ENCODE data around the gene GPR35. TPM values are rescaled to one million over a fixed set of nuclear protein-coding genes. Genes with fewer than 3 reads are reported as not detected.
A peak's percentile ranks its signal among the peaks of the same experiment; 100 is the strongest.

The GPR35 gene
- total RNA-seq, 4 donors from 2014 or later, result 61.1 to 341 (median 261) TPM

DNA sequence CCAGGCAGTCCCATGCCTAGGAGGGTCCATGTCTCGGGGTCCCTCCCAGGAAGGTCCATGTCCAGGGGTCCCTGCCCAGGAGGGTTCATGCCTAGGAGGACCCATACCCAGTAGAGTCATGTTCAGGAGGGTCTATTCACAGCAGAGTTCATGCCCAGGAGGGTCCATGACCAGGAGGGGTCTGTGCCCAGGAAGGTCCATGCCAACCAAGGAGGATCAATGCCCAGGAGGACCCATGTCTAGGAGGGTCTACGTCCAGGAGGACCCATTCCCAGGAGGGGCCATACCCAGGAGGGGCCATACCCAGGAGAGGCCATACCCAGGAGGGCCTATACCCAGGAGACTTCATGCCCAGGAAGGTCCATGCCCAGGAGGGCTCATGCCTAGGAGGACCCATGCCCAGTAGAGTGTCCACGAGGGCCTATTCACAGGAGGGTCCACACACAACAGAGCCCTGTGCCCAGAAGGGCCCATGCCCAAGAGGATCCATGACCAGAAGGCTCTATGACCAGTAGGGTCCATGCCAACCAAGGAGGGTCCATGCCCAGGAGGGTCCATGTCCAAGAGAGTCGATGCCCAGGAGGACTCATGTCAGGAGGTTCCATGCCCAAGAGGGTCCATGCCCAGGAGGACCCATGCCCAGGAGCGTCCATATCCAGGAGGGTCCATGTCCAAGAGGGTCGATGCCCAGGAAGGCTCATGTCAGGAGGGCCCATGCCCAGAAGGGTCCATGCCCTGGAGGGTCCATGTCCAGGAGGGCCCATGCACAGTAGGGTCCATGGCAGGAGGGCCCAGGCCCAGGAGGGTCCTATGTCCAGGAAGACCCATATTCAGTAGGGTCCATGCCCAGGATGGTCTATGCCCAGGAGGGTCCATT lies 10.1 kb downstream of the GPR35 start:
- Histone ChIP-seq H3K36me3 (peaks cover 0 to 15% (median 0%) of the 10 kb centered on the region in 3 donors), H3K9me3 (peaks cover 0 to 10% (median 0%) of the 10 kb centered on the region in 4 donors), H3K27me3 (no peaks in the 10 kb centered on the region), H3K27ac (no peak overlapping the region), H3K4me1 (no peaks in the 10 kb centered on the region), H3K4me3 (no peak overlapping the region)
- peak in 1 of 3 donors; percentile 33 for DNase-seq
- no peak for TF ChIP-seq POLR2A (IDR thresholded peaks at IDR 0.05)
- TF ChIP-seq, protein P1, sequence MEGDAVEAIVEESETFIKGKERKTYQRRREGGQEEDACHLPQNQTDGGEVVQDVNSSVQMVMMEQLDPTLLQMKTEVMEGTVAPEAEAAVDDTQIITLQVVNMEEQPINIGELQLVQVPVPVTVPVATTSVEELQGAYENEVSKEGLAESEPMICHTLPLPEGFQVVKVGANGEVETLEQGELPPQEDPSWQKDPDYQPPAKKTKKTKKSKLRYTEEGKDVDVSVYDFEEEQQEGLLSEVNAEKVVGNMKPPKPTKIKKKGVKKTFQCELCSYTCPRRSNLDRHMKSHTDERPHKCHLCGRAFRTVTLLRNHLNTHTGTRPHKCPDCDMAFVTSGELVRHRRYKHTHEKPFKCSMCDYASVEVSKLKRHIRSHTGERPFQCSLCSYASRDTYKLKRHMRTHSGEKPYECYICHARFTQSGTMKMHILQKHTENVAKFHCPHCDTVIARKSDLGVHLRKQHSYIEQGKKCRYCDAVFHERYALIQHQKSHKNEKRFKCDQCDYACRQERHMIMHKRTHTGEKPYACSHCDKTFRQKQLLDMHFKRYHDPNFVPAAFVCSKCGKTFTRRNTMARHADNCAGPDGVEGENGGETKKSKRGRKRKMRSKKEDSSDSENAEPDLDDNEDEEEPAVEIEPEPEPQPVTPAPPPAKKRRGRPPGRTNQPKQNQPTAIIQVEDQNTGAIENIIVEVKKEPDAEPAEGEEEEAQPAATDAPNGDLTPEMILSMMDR (IDR thresholded peaks at IDR 0.05), result no peak

DNA sequence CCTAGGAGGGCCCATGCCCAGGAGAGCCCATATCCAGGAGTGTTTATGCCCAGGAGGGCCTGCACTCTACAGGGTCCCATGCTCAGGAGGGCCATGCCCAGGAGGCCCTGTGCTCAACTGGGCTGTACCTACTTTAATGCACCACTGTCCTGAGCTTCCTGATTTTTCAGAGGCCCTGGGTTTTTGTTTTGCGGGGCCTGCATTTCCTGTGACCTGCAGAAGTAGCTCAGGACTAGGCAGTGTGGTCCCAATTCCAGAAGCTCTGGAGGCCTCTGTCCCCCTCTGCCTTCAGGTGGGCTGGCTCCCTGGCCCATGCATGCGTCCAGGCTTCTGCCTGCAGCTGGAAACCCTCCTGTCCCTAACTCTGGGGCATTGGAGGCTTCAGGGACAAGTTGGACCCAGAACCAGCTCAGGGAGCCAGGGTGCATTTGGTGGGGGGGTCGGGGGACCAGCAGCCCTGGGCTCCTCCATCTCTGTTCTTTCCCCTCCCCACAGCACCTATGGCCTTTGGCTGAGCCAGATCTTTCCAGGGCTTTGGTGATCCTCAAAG lies 10.8 kb downstream of the GPR35 start:
- Histone ChIP-seq H3K4me1 (no peaks in the 10 kb centered on the region), H3K27me3 (no peaks in the 10 kb centered on the region), H3K36me3 (peaks cover 0 to 8% (median 0%) of the 10 kb centered on the region in 3 donors), H3K4me3 (no peak overlapping the region), H3K27ac (no peak overlapping the region), H3K9me3 (peaks cover 0 to 10% (median 0%) of the 10 kb centered on the region in 4 donors)
- peak in 1 of 3 donors; percentile 32 for DNase-seq
- no peak for TF ChIP-seq POLR2A (IDR thresholded peaks at IDR 0.05)
- TF ChIP-seq, protein P1 (IDR thresholded peaks at IDR 0.05), result no peak

DNA sequence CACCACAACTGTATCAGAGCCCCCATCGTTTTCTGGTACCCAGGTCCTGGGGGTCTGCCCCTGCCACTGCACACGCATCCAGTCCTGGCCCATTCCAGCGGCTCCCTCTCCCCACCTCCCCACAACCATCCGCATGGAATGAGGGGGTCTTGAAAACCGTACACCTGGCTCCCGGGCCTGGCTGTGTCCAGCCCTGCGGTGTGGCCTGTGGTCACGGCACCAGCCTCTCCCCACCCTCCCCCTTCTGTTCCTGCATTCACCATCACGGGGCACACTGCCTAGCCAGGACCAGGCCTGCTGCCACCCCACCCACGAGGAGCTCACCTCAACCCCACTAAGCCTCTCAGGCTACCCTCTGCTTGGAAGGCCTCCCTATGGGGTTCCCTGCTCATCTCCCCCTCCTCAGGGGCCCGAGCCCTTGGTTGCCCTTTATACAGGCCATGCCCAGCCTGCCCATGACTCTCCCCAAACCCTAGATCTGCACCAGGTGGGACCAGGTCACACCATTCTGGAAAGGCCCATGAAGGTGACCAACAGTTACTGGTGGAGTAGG lies 11.4 kb downstream of the GPR35 start:
- Histone ChIP-seq H3K36me3 (peaks cover 0 to 4% (median 0%) of the 10 kb centered on the region in 3 donors), H3K4me1 (no peaks in the 10 kb centered on the region), H3K27ac (no peak overlapping the region), H3K4me3 (no peak overlapping the region), H3K9me3 (peaks cover 0 to 10% (median 0%) of the 10 kb centered on the region in 4 donors), H3K27me3 (no peaks in the 10 kb centered on the region)
- DNase-seq, result no peak
- TF ChIP-seq POLR2A (IDR thresholded peaks at IDR 0.05), result no peak
- TF ChIP-seq, protein P1 (IDR thresholded peaks at IDR 0.05), result no peak

DNA sequence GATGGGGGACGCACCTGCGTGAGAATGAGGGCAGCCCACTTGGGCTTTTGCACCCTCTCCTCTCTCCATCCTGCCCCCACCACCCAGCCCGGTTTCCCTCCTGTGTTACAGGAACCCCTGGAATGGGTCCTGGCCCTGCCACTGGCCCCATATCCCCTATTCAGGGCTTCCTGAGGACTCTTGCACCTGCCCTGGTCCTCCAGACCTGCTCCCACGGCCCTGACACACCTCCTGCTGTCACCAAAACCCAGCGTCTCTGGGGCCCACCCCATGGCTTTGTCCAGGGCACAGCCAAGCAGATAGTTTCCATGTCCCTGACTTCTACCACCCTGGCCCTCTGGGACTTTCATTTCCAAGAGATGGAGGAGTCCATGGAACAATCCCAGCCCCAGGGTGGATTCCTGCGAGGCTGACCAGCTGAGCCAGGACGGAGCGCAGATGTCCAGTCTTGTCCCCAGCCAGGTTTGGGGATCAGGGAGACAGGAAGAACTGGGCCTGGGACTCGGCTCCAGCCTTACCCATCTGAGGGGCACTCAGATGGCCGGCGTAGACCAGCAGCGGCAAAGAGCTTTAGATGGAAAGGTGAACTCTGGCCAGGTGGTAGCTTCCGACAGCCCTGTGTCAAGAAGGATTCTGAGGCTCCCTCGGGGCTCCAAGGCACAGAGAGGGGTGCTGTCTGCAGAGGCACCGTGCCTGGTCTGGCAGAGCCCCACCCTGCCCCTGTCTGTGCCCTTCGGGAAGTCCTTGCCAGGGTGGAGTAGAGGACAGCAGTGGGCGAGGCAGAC lies 12.0 kb downstream of the GPR35 start:
- no peaks in the 10 kb centered on the region for H3K4me1 ChIP-seq
- peaks cover 0 to 10% (median 0%) of the 10 kb centered on the region in 4 donors for H3K9me3 ChIP-seq
- no peak for DNase-seq
- no peak overlapping the region for H3K4me3 ChIP-seq
- H3K27me3 ChIP-seq, result no peaks in the 10 kb centered on the region
- H3K27ac ChIP-seq, result no peak overlapping the region
- H3K36me3 ChIP-seq, result no peaks in the 10 kb centered on the region
- TF ChIP-seq, protein P1 (IDR thresholded peaks at IDR 0.05), result no peak
- TF ChIP-seq POLR2A (IDR thresholded peaks at IDR 0.05), result no peak

DNA sequence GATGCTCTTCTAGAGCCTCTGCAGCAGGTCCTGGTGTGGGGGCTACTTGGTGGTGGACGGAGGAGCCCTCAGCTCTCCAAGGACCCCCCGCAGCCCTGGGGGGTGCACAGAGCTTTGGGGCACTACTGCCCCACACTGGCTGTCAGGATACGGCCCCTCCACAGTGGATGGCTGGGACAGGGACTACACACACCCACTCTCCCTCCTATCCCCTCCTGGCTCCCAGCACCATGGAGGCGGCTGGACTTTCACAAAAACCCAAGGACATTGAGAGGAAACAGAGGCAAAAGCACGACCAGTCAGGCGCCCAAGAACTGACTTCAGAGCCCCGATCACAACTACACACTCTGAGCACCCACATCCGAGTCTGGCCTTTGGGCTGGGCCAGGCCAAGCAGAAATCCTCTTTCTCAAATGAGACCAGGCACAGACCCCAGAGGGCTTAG lies 12.6 kb downstream of the GPR35 start:
- H3K36me3 ChIP-seq, result no peaks in the 10 kb centered on the region
- H3K4me1 ChIP-seq, result no peaks in the 10 kb centered on the region
- peak in 1 of 3 donors; percentile 19 for DNase-seq
- TF ChIP-seq, protein P1 (IDR thresholded peaks at IDR 0.05), result no peak
- no peak for TF ChIP-seq POLR2A (IDR thresholded peaks at IDR 0.05)
- no peak overlapping the region for H3K27ac ChIP-seq
- H3K27me3 ChIP-seq, result no peaks in the 10 kb centered on the region
- peaks cover 0 to 10% (median 0%) of the 10 kb centered on the region in 4 donors for H3K9me3 ChIP-seq
- H3K4me3 ChIP-seq, result no peak overlapping the region

Measured in Peyer's patch (tissue), 4 donors.